ENCODE results near the gene VSIG1. TPM values are rescaled to one million over a fixed set of nuclear protein-coding genes. Genes with fewer than 3 reads are reported as not detected.
A peak's percentile ranks its signal among the peaks of the same experiment; 100 is the strongest.

VSIG1 gene
- total RNA-seq, 1 donor from 2014 or later: not detected

DNA sequence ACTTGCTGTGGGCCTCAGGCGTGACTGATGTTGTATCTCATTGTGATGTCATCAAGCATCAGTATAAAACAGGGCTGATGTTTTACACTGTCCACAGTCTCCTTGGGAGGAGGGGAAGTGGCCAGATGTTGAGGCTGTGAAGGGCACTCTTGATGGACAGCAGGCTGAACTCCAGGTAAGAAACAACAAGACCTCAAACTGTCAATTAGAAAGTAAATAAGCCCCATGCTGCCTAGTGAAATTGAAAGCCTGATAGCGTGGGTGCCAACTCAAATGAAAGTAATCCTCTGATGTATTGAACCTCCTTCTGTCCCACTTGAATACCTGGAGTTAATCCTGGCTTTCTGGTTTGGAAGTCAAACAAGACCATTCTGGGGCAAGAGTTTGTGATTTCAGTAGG, 19.7 kb downstream of the VSIG1 start:
- no peak for DNase-seq

- no peak for DNase-seq
Measured at GRCh38 chrX:108068121-108068520, 23.3 kb downstream of the VSIG1 start.

- no peak for DNase-seq
Measured at GRCh38 chrX:108070891-108071290, 26.0 kb downstream of the VSIG1 start.

DNA sequence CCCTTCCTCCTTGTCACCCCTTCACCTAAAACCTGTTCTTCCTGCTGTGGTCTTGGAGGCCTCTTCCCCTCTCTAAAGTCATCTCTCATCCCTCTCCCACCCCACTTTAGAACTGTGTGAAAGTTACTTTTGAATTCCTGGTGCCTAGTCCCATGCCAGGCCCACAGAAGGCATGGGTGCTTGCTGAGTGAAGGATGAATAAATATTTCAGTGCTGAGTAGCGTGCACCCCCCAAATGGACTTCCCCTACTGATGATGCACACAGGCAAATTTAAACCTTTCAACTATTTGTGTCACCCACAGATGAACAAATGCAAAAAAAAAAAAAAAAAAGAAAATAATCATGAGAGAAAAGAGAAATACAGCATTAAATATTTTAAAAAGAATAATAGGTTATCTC, 26.7 kb downstream of the VSIG1 start:
- no peak for DNase-seq

DNA sequence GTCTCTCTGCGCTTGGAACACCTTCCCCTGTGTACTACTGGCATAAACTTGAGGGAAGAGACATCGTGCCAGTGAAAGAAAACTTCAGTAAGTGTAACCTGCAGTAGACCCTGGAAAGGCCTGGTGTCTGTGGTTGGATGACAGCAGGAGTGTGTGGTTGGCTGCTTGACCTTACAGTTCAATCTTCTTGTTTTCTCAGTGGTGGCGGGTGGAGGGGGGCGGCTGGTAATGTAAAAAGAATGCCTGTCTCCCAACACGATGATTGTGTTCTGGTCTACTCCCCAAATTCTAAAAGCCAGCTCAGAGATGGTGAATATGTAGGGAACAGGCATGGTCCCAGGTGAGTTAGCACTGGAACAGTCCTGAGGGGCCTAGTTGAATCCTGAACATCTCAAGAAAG, 27.9 kb downstream of the VSIG1 start:
- DNase-seq: no peak

- no peak for DNase-seq
Measured at GRCh38 chrX:108081110-108081509, 36.2 kb downstream of the VSIG1 start.

DNA sequence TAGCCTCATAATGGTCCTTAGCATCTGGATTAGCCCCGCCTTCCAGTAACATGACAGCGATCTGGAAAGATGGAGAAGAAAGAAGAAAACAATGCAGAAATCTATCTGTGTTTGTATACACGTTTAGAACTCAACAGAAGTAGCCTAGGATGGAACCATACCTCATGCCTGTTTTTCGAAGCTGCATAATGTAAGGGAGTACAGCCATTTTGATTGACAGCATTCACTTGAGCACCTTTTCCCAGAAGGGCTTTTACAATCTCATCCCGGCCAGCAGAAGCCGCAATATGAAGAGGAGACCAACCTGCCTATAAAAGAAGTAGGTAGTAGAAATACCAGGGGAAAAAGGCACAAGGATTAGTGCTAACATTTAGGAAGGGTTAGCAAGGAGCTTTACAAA, 42.9 kb downstream of the VSIG1 start:
- no peak for DNase-seq

DNA sequence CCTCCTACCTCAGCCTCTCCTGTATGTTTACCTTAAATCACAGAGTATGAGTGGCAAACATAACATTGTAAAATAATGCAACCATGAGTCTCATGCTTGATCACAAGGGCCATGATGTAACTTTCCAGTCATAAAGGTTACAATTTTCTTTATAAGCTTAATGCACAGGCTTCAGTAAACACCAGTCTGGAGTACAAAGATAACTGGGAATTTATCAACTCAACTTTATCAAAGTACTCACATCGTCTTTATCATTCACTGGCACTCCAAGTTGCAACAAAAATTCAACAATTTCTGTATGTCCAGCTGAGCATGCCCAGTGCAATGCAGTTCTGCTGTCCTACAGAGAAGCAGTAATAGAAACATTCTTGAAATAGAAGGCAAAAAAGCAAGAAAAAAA, 43.6 kb downstream of the VSIG1 start:
- no peak for DNase-seq

DNA sequence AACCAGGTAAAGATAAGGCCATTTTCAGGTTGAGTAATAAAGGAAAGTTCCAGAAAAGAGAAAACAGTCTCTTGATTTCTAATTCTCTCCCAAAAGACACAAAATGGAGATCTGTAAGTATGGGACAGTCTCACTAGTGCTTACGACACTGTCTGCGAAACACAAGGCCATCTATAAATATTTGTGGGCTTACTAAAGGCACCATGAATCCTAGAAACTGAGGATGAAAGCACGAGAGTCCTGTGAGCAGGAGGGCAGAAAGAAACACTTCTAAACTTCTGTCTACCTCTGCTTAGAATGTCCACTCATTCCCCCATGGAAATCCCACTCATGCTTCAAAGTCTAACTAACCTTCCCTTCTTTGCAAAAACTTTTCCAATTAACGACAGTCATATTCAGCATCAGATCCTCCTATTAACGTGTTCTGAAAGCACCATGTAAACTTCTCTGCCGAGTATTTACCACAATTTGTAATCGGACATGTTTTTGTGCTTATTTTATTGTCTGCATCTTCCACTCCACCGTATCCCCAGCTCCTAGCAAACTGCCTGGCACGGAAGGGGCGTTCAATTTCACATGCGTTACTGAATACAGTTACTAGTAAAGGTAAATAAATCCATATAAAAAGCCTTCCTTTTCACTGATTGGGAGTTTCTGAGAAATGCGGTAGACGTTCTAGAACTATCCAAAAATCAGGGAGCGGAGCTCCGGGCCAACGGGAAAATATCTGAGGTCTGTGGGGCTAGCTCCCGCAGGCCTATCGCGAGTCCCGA, 45.8 kb downstream of the VSIG1 start:
- peak; percentile 19 for DNase-seq

- DNase-seq: peak; percentile 97
Measured at GRCh38 chrX:108091264-108091877, 46.5 kb downstream of the VSIG1 start, which contains the start of the genes ATG4A and PSMD10. Gene ATG4A (plus strand): TSS chrX:108091778. CDS start chrX:108091827, 49 bp downstream. Gene PSMD10 (minus strand): TSS chrX:108091542. CDS start chrX:108091520, 22 bp downstream.

GRCh38 chrX:108091878-108092291, 47.0 kb downstream of the VSIG1 start:
- DNase-seq: no peak

DNA sequence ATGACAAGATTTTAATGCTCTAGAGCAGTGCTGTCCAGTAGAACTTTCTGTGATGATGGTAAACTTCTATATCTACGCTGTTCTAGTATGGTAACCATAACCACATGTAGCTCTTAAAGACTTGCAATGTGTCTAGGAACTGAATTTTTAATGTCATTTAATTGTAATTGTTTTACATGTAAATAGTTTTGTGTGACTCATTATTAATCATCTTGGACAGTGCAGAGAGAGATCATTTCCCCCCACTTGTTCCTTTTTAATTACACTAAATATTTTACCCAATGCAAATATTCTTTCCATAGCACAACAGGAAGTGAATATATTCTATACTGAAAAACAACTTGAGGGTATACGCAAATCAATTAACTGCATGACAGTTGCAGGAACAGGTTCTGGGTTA, 52.5 kb downstream of the VSIG1 start:
- no peak for DNase-seq

DNA sequence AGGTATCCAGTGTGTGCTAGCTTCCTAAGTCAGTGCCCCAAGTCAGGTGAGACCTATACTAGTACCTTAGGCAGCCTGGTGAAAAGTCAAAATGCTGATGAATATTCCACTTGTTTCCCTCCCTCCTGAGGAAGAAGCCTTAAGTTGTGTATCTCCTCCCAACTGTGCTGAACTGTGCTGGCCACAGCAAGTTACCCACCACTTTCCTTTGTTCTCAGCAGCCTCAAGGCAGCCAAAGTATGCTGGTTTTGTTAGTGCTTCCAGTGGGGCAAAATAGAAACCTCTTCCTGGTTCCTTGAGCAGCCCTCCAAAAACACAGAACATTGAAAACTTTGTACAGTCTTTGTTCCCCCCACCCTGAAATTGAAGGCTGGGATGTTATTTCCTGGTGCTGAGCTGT, 60.6 kb downstream of the VSIG1 start:
- DNase-seq: no peak

GRCh38 chrX:108114541-108114940, 69.7 kb downstream of the VSIG1 start:
- DNase-seq: no peak

DNA sequence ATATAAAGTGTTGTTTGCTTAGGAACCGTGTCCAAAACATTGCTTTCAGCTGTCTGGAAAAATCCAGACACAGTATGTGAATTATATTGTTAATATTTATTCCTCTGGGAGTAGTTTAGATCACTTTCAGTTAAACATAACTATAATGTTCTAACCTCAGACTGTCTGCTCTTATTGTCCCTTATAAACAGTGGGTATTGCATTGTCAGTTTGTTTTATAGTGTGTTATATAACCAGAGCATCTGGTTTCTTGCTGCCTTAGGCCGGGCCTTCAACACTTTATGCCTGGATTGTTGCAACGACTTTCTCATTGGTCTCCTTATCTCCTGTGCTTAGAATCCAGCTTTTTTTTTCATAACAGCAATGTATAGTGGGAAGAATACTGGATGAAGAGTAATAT, 73.1 kb downstream of the VSIG1 start:
- no peak for DNase-seq

GRCh38 chrX:108121291-108121690, 76.4 kb downstream of the VSIG1 start:
- DNase-seq: no peak

DNA sequence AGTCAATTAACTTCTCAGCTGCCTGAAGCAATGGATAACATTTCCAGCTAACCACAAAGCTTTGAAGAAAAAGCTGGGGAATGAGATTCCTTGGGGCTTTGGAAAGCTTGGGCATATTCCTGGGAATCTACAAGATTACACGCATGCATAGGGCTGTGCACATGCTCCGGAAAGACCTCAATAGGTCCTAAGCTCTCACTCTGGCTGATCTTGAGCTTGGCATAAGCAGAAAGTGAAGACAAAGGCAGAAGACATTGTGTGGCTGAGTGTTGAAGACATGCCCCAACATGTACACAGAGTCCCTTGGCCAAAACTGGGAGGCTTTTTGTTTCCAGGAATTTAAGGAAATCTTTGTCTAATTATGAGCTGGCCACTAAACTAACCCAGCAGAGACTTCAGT, 77.9 kb downstream of the VSIG1 start:
- no peak for DNase-seq

DNA sequence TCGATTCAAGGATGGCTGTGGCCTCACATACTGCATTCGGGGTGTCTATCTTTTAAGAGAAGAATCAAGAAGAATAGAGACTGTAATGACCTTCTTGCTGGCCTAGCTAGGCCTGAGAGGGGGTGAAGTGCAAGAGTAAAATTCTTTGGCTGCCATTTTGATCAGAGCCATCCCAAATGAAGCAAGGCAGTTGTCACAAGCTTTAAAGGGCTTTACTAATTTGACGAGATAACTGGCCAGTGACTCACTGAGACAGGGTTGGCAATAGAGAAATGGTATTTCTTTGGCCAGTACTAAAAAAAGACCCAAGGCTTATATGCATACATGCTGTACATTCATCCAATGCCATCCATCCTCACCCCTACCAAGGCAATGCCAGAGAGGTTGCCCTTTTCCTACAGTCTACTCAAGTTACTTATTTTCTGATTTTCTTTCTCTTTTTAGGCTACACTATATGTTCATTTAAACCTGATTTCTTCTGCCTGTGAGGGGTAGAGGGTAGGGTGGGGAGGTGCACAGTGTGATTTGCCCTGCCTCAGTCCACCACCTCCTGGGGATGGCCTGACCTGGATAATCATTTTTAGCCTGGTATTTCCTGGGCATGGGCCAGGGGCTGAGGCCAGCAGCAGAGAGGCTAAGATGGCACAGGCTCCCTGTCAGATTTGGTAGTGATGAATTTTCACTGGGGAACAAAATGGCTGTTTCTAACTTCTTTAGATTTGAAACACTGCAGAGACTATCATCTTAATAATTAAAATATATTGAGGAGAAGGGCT, 78.9 kb downstream of the VSIG1 start:
- DNase-seq: no peak

- no peak for DNase-seq
Measured at GRCh38 chrX:108126661-108127060, 81.8 kb downstream of the VSIG1 start.

DNA sequence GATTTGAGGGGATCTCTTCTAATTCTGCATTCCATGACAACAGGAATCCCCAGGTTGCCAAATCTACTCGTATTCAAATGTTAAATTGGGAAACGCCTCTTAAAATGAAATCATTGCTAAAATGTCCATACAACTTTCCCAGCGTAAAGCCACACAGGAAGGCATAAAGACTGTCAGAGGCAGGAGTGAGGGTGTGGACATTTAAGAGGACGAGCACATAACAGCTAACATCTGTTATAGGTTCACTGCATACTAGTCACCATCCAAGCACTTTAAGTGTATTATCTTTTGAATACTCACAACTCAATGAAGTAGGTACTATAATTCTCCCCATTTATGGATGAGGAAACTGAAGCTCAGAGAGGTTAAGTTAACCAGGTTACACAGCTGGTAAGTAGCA, 82.3 kb downstream of the VSIG1 start:
- no peak for DNase-seq
